ENCODE results near the gene FHAD1.

DNA sequence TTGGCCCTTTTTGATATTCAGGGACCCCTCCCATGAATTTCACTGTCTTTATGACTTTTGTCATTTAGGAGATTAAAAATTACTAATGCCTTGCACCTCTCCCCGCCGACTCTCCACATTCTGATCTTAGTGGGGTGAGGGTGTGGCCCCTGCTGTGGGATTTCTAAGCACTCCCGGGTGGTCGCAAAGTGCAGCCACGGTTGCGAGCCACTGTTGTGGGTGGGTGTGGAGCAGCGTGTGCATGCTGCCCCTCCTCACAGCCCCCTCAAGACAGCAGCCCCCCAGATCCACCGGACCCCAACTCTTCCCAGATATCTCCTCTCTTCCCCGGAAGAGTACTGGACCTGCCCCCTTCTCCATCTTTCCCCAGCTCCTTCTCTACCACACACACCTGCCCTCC lies 96.1 kb downstream of the FHAD1 start:
- TF ChIP-seq, protein P1, sequence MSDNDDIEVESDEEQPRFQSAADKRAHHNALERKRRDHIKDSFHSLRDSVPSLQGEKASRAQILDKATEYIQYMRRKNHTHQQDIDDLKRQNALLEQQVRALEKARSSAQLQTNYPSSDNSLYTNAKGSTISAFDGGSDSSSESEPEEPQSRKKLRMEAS (IDR thresholded peaks at IDR 0.05), result no peak
- no peak for TF ChIP-seq YY1 (IDR thresholded peaks at IDR 0.05)
- TF ChIP-seq, protein P2, sequence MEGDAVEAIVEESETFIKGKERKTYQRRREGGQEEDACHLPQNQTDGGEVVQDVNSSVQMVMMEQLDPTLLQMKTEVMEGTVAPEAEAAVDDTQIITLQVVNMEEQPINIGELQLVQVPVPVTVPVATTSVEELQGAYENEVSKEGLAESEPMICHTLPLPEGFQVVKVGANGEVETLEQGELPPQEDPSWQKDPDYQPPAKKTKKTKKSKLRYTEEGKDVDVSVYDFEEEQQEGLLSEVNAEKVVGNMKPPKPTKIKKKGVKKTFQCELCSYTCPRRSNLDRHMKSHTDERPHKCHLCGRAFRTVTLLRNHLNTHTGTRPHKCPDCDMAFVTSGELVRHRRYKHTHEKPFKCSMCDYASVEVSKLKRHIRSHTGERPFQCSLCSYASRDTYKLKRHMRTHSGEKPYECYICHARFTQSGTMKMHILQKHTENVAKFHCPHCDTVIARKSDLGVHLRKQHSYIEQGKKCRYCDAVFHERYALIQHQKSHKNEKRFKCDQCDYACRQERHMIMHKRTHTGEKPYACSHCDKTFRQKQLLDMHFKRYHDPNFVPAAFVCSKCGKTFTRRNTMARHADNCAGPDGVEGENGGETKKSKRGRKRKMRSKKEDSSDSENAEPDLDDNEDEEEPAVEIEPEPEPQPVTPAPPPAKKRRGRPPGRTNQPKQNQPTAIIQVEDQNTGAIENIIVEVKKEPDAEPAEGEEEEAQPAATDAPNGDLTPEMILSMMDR (IDR thresholded peaks at IDR 0.05; ENCODE audit: low read depth, low read length, missing input control), result no peak

Measured in liver (tissue), 2 donors.